ENCODE results near the gene TRAPPC6A. TPM values are rescaled to one million over a fixed set of nuclear protein-coding genes. Genes with fewer than 3 reads are reported as not detected.

TRAPPC6A gene, protein sequence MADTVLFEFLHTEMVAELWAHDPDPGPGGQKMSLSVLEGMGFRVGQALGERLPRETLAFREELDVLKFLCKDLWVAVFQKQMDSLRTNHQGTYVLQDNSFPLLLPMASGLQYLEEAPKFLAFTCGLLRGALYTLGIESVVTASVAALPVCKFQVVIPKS
- total RNA-seq (10 to 100 TPM; 14.0 to 20.5 TPM), polyA plus RNA-seq (10 to 100 TPM; 32.0 to 38.4 TPM)
- long read RNA-seq, donor 1, transcript TRAPPC6A-201 (6 exons, 805 nt): major isoform, 10 of 28 reads
- long read RNA-seq, donor 1, transcript TRAPPC6A-204 (5 exons, 695 nt): minor isoform, 9 of 28 reads
- long read RNA-seq, donor 1, transcript TRAPPC6A-202 (6 exons, 758 nt): minor isoform, 6 of 28 reads
- long read RNA-seq, donor 1, partial matches to known transcripts: 0 of 28 reads
- long read RNA-seq, donor 1, other reads (novel, unspliced or antisense): 0 of 28 reads
- long read RNA-seq, donor 2, transcript TRAPPC6A-204 (5 exons, 695 nt): major isoform, 5 of 12 reads
- long read RNA-seq, donor 2, partial matches to known transcripts: 0 of 12 reads
- long read RNA-seq, donor 2, other reads (novel, unspliced or antisense): 0 of 12 reads
- long read RNA-seq, donor 3, transcript TRAPPC6A-202 (6 exons, 758 nt): major isoform, 6 of 10 reads
- long read RNA-seq, donor 3, partial matches to known transcripts: 0 of 10 reads
- long read RNA-seq, donor 3, other reads (novel, unspliced or antisense): 0 of 10 reads
- long read RNA-seq, donor 4, transcript TRAPPC6A-202 (6 exons, 758 nt): major isoform, 5 of 10 reads
- long read RNA-seq, donor 4, partial matches to known transcripts: 0 of 10 reads
- long read RNA-seq, donor 4, other reads (novel, unspliced or antisense): 0 of 10 reads
- long read RNA-seq, donor 5, transcript TRAPPC6A-201 (6 exons, 805 nt): major isoform, 11 of 42 reads
- long read RNA-seq, donor 5, transcript TRAPPC6A-202 (6 exons, 758 nt): minor isoform, 10 of 42 reads
- long read RNA-seq, donor 5, partial matches to known transcripts: 19 of 42 reads
- long read RNA-seq, donor 5, other reads (novel, unspliced or antisense): 0 of 42 reads

DNA sequence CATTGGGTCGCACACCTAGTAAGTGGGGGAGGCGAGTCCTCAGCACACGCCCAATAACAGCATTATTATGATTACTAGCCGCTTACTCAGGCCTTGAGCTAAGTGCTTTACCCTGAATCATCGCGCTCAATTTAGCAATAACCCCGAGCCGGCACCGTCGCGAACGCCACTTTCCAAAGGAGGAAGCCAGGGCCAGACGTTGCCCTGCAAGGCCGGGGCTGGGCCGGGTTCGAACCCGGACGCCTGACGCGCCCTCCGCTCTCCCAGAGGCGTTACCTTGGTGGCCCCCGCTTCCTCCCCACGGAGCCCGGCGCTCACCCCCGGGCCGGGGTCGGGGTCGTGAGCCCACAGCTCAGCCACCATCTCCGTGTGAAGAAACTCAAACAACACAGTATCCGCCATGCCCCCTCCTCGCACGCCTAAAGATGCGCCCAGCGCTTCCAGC lies at the start of gene TRAPPC6A:
Gene TRAPPC6A (minus strand): TSS at position 421 of the 445 bp plus-strand sequence. CDS start 19 bp downstream, at position 402.
- H3K27me3 ChIP-seq (ENCODE audit: control insufficient read depth in 3 of 3, insufficient read depth in 3 of 3, low read length in 2 of 3): no peaks in the 10 kb centered on the region
- H3K9me3 ChIP-seq (ENCODE audit: control insufficient read depth in 4 of 4, insufficient read depth in 3 of 4, low read length in 3 of 4): no peaks in the 10 kb centered on the region
- peak within 1 kb of the TSS; percentile 94 to 96 for H3K27ac ChIP-seq (ENCODE audit: low read depth in 1 of 2, low read length in 1 of 2)
- DNase-seq (peak in 1 of 3 donors; percentile 34), ATAC-seq (ENCODE audit: insufficient read depth, low FRiP score) (peak; percentile 3)
- H3K4me1 ChIP-seq (ENCODE audit: control insufficient read depth in 5 of 5, insufficient read depth in 5 of 5, low read length in 5 of 5): peaks cover 0 to 18% (median 7%) of the 10 kb centered on the region in 5 donors
- peak within 1 kb of the TSS; percentile 72 for H3K4me3 ChIP-seq
- H3K9ac ChIP-seq (ENCODE audit: insufficient read depth in 1 of 2, low read length in 2 of 2): peak within 1 kb of the TSS; percentile 81 to 86
- TF ChIP-seq, protein P1, sequence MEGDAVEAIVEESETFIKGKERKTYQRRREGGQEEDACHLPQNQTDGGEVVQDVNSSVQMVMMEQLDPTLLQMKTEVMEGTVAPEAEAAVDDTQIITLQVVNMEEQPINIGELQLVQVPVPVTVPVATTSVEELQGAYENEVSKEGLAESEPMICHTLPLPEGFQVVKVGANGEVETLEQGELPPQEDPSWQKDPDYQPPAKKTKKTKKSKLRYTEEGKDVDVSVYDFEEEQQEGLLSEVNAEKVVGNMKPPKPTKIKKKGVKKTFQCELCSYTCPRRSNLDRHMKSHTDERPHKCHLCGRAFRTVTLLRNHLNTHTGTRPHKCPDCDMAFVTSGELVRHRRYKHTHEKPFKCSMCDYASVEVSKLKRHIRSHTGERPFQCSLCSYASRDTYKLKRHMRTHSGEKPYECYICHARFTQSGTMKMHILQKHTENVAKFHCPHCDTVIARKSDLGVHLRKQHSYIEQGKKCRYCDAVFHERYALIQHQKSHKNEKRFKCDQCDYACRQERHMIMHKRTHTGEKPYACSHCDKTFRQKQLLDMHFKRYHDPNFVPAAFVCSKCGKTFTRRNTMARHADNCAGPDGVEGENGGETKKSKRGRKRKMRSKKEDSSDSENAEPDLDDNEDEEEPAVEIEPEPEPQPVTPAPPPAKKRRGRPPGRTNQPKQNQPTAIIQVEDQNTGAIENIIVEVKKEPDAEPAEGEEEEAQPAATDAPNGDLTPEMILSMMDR (IDR thresholded peaks at IDR 0.05; ENCODE audit: control extremely low read depth, extremely low read depth): no peak
- peaks cover 0 to 3% (median 0%) of the 10 kb centered on the region in 4 donors for H3K36me3 ChIP-seq (ENCODE audit: control insufficient read depth in 4 of 4, insufficient read depth in 4 of 4, low read length in 4 of 4)
- WGBS, 2 donors: 1% methylated on average over 34 to 36 of the region's 36 CpGs

DNA sequence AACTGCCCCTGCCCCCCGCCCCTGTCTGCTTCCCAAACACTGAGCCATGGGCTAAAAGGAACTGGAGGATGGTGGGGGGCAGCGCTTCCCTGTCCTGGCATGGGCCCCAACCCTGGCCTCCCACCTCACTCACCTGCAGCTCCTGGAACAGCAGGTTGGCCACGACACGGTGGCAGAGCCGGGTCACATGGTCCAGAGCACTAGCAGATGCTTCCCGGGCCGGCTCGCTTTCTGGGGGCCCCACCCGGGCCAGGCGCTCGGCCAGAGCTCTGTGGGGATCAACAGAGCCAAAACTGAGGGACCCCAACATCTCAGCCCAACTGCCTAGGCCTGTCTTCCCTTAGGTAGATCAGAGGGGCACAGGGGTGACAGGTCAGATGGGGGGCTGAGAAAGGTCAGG lies 46.6 kb upstream of the TRAPPC6A start:
- TF ChIP-seq, protein P1 (IDR thresholded peaks at IDR 0.05; ENCODE audit: control extremely low read depth, extremely low read depth): no peak
- H3K4me3 ChIP-seq: no peak overlapping the region
- no peak overlapping the region for H3K9ac ChIP-seq (ENCODE audit: insufficient read depth in 1 of 2, low read length in 2 of 2)
- H3K36me3 ChIP-seq (ENCODE audit: control insufficient read depth in 4 of 4, insufficient read depth in 4 of 4, low read length in 4 of 4): peaks cover 0 to 5% (median 0%) of the 10 kb centered on the region in 4 donors
- no peak overlapping the region for H3K27ac ChIP-seq (ENCODE audit: low read depth in 1 of 2, low read length in 1 of 2)
- no peaks in the 10 kb centered on the region for H3K9me3 ChIP-seq (ENCODE audit: control insufficient read depth in 4 of 4, insufficient read depth in 3 of 4, low read length in 3 of 4)
- H3K27me3 ChIP-seq (ENCODE audit: control insufficient read depth in 3 of 3, insufficient read depth in 3 of 3, low read length in 2 of 3): peaks cover 0 to 2% (median 0%) of the 10 kb centered on the region in 3 donors
- 74 to 85% methylated on average over 11 of the region's 11 CpGs for WGBS, 2 donors
- DNase-seq (no peak), ATAC-seq (ENCODE audit: insufficient read depth, low FRiP score) (no peak)
- H3K4me1 ChIP-seq (ENCODE audit: control insufficient read depth in 5 of 5, insufficient read depth in 5 of 5, low read length in 5 of 5): no peaks in the 10 kb centered on the region

DNA sequence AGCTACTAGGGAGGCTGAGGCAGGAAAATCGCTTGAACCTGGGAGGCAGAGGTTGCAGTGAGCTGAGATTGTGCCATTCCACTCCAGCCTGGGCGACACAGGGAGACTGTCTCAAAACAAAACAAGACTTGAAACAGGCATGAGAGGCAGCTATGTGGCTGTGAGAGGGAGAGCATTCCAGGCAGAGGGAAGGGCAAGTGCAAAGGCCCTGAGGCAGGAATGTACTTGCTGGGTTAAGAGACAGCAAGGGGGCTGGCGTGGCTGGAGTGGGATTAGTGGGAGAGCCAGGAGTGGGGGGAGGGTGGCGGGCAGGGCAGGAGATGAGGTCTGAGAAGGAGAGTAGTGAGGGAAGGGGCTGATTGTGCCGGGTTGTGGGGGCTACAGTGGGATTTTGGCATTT lies 45.8 kb upstream of the TRAPPC6A start:
- Histone ChIP-seq H3K27ac (ENCODE audit: low read depth in 1 of 2, low read length in 1 of 2) (no peak overlapping the region), H3K4me1 (ENCODE audit: control insufficient read depth in 5 of 5, insufficient read depth in 5 of 5, low read length in 5 of 5) (no peaks in the 10 kb centered on the region), H3K4me3 (no peak overlapping the region), H3K36me3 (ENCODE audit: control insufficient read depth in 4 of 4, insufficient read depth in 4 of 4, low read length in 4 of 4) (peaks cover 0 to 5% (median 0%) of the 10 kb centered on the region in 4 donors), H3K9ac (ENCODE audit: insufficient read depth in 1 of 2, low read length in 2 of 2) (no peak overlapping the region), H3K27me3 (ENCODE audit: control insufficient read depth in 3 of 3, insufficient read depth in 3 of 3, low read length in 2 of 3) (peaks cover 0 to 3% (median 0%) of the 10 kb centered on the region in 3 donors), H3K9me3 (ENCODE audit: control insufficient read depth in 4 of 4, insufficient read depth in 3 of 4, low read length in 3 of 4) (no peaks in the 10 kb centered on the region)
- ATAC-seq (ENCODE audit: insufficient read depth, low FRiP score): no peak
- 89 to 90% methylated on average over 5 of the region's 5 CpGs for WGBS, 2 donors
- no peak for DNase-seq
- TF ChIP-seq, protein P1 (IDR thresholded peaks at IDR 0.05; ENCODE audit: control extremely low read depth, extremely low read depth): no peak
